ENCODE results near the gene METTL6. TPM values are rescaled to one million over a fixed set of nuclear protein-coding genes. Genes with fewer than 3 reads are reported as not detected.
A peak's percentile ranks its signal among the peaks of the same experiment; 100 is the strongest.
"Not testable (repeated sequence)": the region's sequence is repeated elsewhere in the genome, so short reads cannot be mapped to it uniquely, and the experiment has no call there.

Gene METTL6
- total RNA-seq, 3 donors from 2014 or later = 18.5 to 19.6 (median 18.8) TPM

GRCh38 chr3:15403965-15404364 is 23.4 kb downstream of the METTL6 start:
- no peak for ATAC-seq
- no peak overlapping the region for H3K4me3 Mint-ChIP-seq
- no peaks in the 10 kb centered on the region for H3K36me3 Mint-ChIP-seq (ENCODE audit: insufficient read depth)
- H3K4me1 Mint-ChIP-seq (ENCODE audit: low read depth) = peaks cover 22% of the 10 kb centered on the region
- H3K9me3 Mint-ChIP-seq = no peaks in the 10 kb centered on the region
- H3K27me3 Mint-ChIP-seq (ENCODE audit: low read depth) = no peaks in the 10 kb centered on the region
- DNase-seq = no peak

GRCh38 chr3:15403495-15403894 is 23.8 kb downstream of the METTL6 start:
- ATAC-seq (no peak), DNase-seq (no peak)
- H3K4me3 Mint-ChIP-seq = no peak overlapping the region
- no peaks in the 10 kb centered on the region for H3K9me3 Mint-ChIP-seq
- no peaks in the 10 kb centered on the region for H3K27me3 Mint-ChIP-seq (ENCODE audit: low read depth)
- H3K36me3 Mint-ChIP-seq (ENCODE audit: insufficient read depth) = no peaks in the 10 kb centered on the region
- H3K4me1 Mint-ChIP-seq (ENCODE audit: low read depth) = peaks cover 22% of the 10 kb centered on the region

GRCh38 chr3:15401936-15402335 is 25.4 kb downstream of the METTL6 start:
- Mint-ChIP-seq H3K9me3 (no peaks in the 10 kb centered on the region), H3K27me3 (ENCODE audit: low read depth) (no peaks in the 10 kb centered on the region), H3K4me1 (ENCODE audit: low read depth) (peaks cover 23% of the 10 kb centered on the region), H3K4me3 (no peak overlapping the region), H3K36me3 (ENCODE audit: insufficient read depth) (no peaks in the 10 kb centered on the region)
- DNase-seq (no peak), ATAC-seq (no peak)

- H3K9me3 Mint-ChIP-seq = no peaks in the 10 kb centered on the region
- ATAC-seq = peak in 1 of 2 donors; percentile 27
- no peaks in the 10 kb centered on the region for H3K36me3 Mint-ChIP-seq (ENCODE audit: insufficient read depth)
- H3K27me3 Mint-ChIP-seq (ENCODE audit: low read depth) = no peaks in the 10 kb centered on the region
- no peak overlapping the region for H3K4me3 Mint-ChIP-seq
- peaks cover 23% of the 10 kb centered on the region for H3K4me1 Mint-ChIP-seq (ENCODE audit: low read depth)
- DNase-seq = no peak
These were observed 27.4 kb downstream of the METTL6 start for GRCh38 chr3:15399970-15400369.

- not testable (repeated sequence) for H3K9me3 Mint-ChIP-seq; DNase-seq; H3K4me3 Mint-ChIP-seq; ATAC-seq; H3K36me3 Mint-ChIP-seq (ENCODE audit: insufficient read depth); H3K27me3 Mint-ChIP-seq (ENCODE audit: low read depth)
- H3K4me1 Mint-ChIP-seq (ENCODE audit: low read depth) = peaks cover 23% of the 10 kb centered on the region
These were observed 28.6 kb downstream of the METTL6 start for GRCh38 chr3:15398731-15399133.

- not testable (repeated sequence) for H3K27me3 Mint-ChIP-seq (ENCODE audit: low read depth); H3K9me3 Mint-ChIP-seq; H3K4me1 Mint-ChIP-seq (ENCODE audit: low read depth); H3K36me3 Mint-ChIP-seq (ENCODE audit: insufficient read depth); H3K4me3 Mint-ChIP-seq; DNase-seq; ATAC-seq
These were observed 34.1 kb downstream of the METTL6 start for GRCh38 chr3:15393252-15393651.

- Mint-ChIP-seq H3K4me1 (ENCODE audit: low read depth) (peaks cover 9% of the 10 kb centered on the region), H3K9me3 (no peaks in the 10 kb centered on the region), H3K4me3 (no peak overlapping the region), H3K27me3 (ENCODE audit: low read depth) (no peaks in the 10 kb centered on the region), H3K36me3 (ENCODE audit: insufficient read depth) (peaks cover 3% of the 10 kb centered on the region)
- ATAC-seq (no peak), DNase-seq (no peak)
These were observed 36.3 kb downstream of the METTL6 start for GRCh38 chr3:15391007-15391406.

GRCh38 chr3:15390460-15390859 is 36.9 kb downstream of the METTL6 start:
- H3K9me3 Mint-ChIP-seq = no peaks in the 10 kb centered on the region
- H3K4me3 Mint-ChIP-seq = no peak overlapping the region
- ATAC-seq (no peak), DNase-seq (no peak)
- H3K4me1 Mint-ChIP-seq (ENCODE audit: low read depth) = peaks cover 12% of the 10 kb centered on the region
- no peaks in the 10 kb centered on the region for H3K27me3 Mint-ChIP-seq (ENCODE audit: low read depth)
- H3K36me3 Mint-ChIP-seq (ENCODE audit: insufficient read depth) = peaks cover 3% of the 10 kb centered on the region

GRCh38 chr3:15388335-15388734 is 39.0 kb downstream of the METTL6 start:
- peaks cover 15% of the 10 kb centered on the region for H3K4me1 Mint-ChIP-seq (ENCODE audit: low read depth)
- not testable (repeated sequence) for H3K27me3 Mint-ChIP-seq (ENCODE audit: low read depth); DNase-seq; H3K36me3 Mint-ChIP-seq (ENCODE audit: insufficient read depth); H3K4me3 Mint-ChIP-seq; H3K9me3 Mint-ChIP-seq; ATAC-seq

GRCh38 chr3:15387735-15388134 is 39.6 kb downstream of the METTL6 start:
- ATAC-seq = no peak
- Mint-ChIP-seq H3K4me1 (ENCODE audit: low read depth) (peaks cover 14% of the 10 kb centered on the region), H3K4me3 (no peak overlapping the region), H3K9me3 (no peaks in the 10 kb centered on the region), H3K27me3 (ENCODE audit: low read depth) (no peaks in the 10 kb centered on the region), H3K36me3 (ENCODE audit: insufficient read depth) (peaks cover 3% of the 10 kb centered on the region)
- no peak for DNase-seq

- Mint-ChIP-seq H3K9me3 (no peaks in the 10 kb centered on the region), H3K4me1 (ENCODE audit: low read depth) (peaks cover 16% of the 10 kb centered on the region), H3K27me3 (ENCODE audit: low read depth) (no peaks in the 10 kb centered on the region), H3K4me3 (no peak overlapping the region), H3K36me3 (ENCODE audit: insufficient read depth) (peaks cover 3% of the 10 kb centered on the region)
- DNase-seq (no peak), ATAC-seq (no peak)
These were observed 40.2 kb downstream of the METTL6 start for GRCh38 chr3:15387171-15387581.

- not testable (repeated sequence) for H3K4me3 Mint-ChIP-seq; ATAC-seq; H3K36me3 Mint-ChIP-seq (ENCODE audit: insufficient read depth); DNase-seq; H3K27me3 Mint-ChIP-seq (ENCODE audit: low read depth); H3K9me3 Mint-ChIP-seq
- peaks cover 16% of the 10 kb centered on the region for H3K4me1 Mint-ChIP-seq (ENCODE audit: low read depth)
These were observed 40.7 kb downstream of the METTL6 start for GRCh38 chr3:15386654-15386955.

- no peaks in the 10 kb centered on the region for H3K27me3 Mint-ChIP-seq (ENCODE audit: low read depth)
- H3K9me3 Mint-ChIP-seq = no peaks in the 10 kb centered on the region
These were observed 41.3 kb downstream of the METTL6 start for GRCh38 chr3:15385901-15386653.

GRCh38 chr3:15385238-15385695 is 42.1 kb downstream of the METTL6 start:
- not testable (repeated sequence) for ATAC-seq
- peaks cover 12% of the 10 kb centered on the region for H3K4me1 Mint-ChIP-seq (ENCODE audit: low read depth)

More at GRCh38 chr3:15385901-15386653, 41.3 kb downstream of the METTL6 start:
- Mint-ChIP-seq H3K4me3 (no peak overlapping the region), H3K36me3 (ENCODE audit: insufficient read depth) (peaks cover 3% of the 10 kb centered on the region), H3K4me1 (ENCODE audit: low read depth) (peaks cover 16% of the 10 kb centered on the region)
- DNase-seq (no peak), ATAC-seq (no peak)

GRCh38 chr3:15384510-15385237 is 42.7 kb downstream of the METTL6 start:
- ATAC-seq (no peak), DNase-seq (no peak)
- Mint-ChIP-seq H3K9me3 (no peaks in the 10 kb centered on the region), H3K4me1 (ENCODE audit: low read depth) (peaks cover 12% of the 10 kb centered on the region), H3K4me3 (no peak overlapping the region), H3K27me3 (ENCODE audit: low read depth) (no peaks in the 10 kb centered on the region), H3K36me3 (ENCODE audit: insufficient read depth) (peaks cover 3% of the 10 kb centered on the region)

More at GRCh38 chr3:15385238-15385695, 42.1 kb downstream of the METTL6 start:
- DNase-seq; H3K36me3 Mint-ChIP-seq (ENCODE audit: insufficient read depth); H3K9me3 Mint-ChIP-seq; H3K27me3 Mint-ChIP-seq (ENCODE audit: low read depth); H3K4me3 Mint-ChIP-seq: not testable (repeated sequence)
